NCI-H2029 treated with DMSO at 0.1 percent for 48 hours (cell line): Measurements from ENCODE around the gene GLRX.

ENCODE experiments used
- DNase-seq: peaks from one replicate; lab custom pipeline; 2025; lab: John Stamatoyannopoulos, UW

Gene GLRX

DNA sequence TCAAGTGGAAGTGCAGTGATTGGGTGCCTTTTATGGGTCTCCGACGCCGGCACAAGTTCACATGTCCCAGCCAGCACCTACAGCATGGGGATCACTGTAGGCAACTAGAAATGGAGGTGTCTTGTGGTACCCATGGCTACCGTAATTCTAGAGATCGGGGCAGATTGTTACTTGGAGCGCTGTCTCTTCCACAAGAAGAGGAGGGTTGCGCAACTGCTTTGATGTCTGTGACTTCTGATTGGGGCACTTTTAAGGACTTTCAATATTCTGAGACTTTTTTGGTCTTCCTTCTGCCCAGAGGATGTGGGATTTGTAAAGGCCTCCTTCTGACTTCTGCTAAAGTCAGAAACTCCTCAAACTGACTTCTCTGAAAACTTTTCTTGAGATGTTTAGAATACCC lies 41.9 kb downstream of the GLRX start:
- no peak for DNase-seq

DNA sequence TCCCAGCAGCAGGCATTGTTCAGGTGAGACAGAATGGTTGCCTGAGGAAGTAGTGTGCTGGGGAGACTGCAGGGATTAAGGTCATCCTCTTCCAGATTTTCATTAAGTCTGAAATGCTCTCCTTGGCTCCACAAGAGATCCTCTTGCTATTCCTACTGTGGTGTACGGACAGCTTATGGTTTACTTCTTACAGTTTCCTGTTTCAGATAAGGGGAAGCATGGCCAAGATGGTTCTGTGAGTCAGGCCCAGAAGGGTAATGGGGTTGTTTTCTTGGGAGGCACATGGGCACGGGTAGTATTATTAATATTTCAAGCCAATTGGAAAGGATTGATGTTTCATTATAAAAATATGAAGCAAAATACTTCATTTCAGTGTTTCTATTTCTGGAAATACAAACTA lies 42.9 kb downstream of the GLRX start:
- DNase-seq = no peak

DNA sequence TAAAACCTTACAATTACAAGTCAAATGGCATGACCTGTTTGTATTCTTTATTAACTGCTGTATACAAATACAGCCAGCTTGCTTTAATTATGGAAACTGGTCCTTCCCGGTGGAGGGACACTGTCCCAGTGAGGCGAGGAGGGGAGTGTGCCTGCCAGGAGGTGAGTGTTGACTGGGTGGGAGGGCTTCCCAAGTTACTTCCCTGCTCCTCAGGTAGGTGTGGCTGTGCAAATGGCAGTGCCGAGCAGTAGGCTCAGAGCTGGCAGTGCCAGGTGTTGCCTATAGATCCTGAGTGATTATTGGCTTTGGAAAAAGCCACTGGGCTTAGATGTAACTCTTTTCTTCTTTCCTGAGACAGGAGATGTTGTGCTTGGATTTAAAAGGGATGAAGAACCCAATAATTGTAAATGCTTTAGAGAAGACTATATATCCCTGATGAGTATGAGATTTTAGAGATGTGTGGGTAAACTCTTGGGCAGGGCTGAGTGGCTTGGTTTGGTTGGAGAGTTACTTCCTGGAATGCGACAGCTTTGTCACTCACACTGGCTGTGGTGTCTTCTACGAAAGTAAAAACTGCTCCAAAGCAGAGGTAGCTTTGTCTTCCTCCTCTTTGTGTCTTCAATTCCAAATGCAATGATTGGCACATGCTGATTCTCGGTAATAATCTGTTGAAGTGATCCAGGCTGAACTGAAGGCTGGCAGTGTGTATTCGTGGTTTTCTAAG lies 43.7 kb downstream of the GLRX start:
- no peak for DNase-seq

DNA sequence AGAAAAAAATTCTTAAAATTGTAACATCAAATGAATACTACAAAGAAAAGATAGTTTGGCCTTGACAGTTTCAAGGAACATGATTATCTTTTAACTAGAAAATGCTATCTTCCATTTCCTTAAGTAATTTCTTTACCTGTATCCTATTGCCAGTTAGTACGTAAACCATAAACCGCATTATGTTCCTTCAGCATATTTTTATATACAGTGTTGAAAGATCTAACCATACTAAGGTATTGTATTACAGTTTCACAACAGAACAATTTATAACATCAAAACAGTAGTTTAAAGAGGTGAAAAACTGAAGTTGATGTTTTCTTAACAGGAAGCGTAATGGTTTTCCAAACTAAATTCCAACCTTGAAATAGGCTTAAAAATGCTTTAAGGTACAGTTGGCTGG lies 45.1 kb downstream of the GLRX start:
- no peak for DNase-seq

DNA sequence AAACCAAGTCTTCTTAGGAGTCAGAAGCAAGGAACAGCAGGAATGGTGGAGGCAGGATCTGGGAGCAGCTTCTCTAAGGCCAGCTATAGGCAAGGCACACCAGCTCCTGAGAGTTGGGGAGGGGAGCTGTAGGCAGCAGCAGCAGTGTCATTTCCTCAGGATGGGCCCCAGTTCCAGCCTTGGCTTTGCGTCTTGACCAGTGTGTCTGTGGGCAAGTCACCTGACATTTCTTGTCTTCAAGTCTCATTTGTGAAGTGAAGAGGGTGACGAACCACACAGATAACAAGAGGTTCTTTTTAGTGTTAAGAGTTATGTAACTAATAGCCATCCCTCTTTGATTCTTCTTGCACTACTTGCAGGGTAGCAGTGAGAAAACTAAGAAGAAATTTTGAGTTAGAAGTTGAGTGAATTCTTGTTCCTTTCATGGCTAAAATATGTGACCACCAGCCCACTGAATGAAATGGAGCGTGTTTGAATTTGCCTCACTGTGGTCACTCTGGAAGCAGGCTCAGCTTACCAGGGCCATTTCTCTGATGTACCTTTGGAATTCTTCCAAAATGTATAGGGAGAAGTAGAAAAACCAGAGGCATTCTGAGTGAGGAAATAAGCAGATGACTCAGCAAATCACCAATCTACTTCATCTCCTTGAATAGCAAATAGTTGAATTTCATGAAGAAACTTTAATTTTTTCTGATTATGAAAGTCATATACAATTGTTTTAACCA lies 49.0 kb downstream of the GLRX start:
- no peak for DNase-seq

DNA sequence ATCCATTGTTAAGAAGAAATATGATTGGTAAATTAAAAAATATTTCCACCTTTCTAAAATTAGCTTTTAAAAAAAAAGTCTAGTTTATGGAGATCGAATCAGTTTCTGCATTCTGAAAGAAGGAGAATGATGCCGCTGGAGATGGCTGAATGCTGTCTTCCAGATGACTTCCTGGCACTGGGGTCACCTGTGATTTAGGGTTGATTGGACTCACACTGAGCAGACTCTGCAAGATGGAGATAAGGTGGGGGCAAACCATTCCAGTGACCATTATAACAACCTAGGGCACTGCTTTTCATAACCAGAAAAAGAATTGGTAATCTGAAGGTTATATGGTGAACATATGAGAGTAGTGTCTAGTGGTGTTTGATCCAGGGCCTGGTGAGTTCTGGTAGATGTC lies 50.6 kb downstream of the GLRX start:
- no peak for DNase-seq

DNA sequence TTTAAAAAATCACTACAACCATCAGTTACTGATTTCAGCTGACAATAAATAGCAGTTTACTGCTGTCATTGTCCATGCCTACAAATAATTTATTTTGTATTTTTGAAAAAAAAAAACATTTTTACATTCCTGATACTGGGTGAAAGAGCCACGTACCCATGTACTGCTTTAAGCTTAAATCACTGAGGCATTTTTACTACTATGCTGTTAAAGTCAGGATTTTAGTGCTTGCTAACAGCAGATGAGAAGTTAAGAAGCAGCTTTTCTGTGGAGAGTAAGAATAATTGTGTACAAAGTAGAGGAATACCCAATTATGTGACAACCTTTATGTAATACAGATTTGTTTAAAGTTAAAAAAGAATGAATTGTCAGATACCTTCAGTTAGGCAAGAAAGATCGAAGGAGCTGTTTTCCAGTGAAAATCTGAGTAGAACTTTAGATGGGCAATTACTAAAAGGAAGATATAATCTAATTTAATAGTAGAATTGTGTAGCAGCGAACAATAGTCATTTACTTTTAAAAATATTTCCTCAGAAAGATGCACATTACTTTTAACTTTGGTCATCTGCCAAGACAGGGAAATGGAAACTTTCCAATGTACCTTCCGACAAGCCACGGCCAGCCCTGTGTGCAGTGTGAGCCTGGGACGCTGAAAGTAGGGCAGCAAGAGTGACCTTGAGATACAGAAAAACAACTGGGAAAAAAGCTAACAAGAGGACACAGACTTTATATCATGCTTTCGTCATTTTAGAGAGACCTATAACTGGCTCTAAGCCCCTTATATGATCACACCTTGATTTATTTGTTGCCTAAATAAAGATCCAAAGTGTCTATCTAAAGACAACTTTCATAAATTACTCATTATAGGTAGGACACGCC lies 51.5 kb downstream of the GLRX start:
- DNase-seq = no peak

DNA sequence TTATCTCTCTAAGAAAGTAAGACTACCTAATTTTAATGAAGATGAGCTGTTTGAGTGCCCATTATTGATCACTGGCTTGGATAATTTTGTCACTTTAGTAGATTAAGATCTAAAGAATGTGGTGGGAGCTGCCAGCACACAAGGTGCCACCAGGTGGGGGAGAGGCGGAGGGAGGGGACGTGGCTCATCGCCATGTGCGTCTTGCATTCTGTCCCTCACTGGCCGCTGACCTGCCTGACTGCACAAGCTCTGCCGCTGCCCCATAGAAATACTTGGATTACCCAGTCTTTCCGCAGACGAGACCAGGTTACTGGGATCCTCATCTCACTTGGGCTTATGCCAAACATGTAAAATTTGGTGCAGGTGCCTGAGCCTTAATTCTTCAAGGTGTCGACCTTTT lies 53.8 kb downstream of the GLRX start:
- DNase-seq = no peak

DNA sequence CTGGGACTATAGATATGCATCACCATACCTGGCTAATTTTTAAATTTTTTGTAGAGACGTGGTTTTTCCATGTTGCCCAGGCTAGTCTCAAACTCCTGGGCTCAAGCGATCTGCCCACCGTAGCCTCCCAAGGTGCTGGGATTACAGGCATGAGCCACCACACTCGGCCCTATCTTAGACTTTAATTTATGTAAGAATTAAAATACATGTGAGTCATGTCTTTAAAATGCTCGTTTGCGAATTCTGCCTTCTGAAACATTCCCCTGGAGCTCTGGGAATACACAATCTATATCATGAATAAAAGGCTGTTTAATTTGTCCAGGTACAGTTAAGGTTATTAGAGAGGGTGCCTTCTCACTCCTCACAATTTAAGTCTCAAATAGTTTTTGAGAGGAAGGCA lies 58.6 kb downstream of the GLRX start:
- no peak for DNase-seq
